H1 (cell line): ENCODE measurements around the gene LDLR. TPM values are rescaled to one million over a fixed set of nuclear protein-coding genes. Genes with fewer than 3 reads are reported as not detected.

ENCODE experiments used
- CTCF ChIA-PET: fragments of 300-600 bp; sonication (Branson Sonifier 250); formaldehyde crosslinking; loops from one replicate; lab custom pipeline; 2021; ENCODE audit not compliant: partially characterized antibody; lab: Charles Lee
- POLR2A ChIA-PET: fragments of 300-600 bp; sonication (Branson Sonifier 250); formaldehyde crosslinking; loops from one replicate; lab custom pipeline; 2021; ENCODE audit warnings: inconsistent platforms; ENCODE audit not compliant: partially characterized antibody; lab: Charles Lee
- DNase-seq, 2 experiments: peaks; one replicate each; pipeline versions ENCODE4 v3.0.0 to v3.0.0-alpha.2; 2010 to 2022; ENCODE audit warnings: low spot score in 2 of 2, low read depth in 1 of 2, mixed read lengths in 1 of 2
- FAIRE-seq: peaks from 2 replicates; lab custom pipeline; 2011; peaks lifted over from hg19 to GRCh38; lab: Jason Lieb, UNC
- H2AFZ ChIP-seq: 2 replicates; pipeline ENCODE4 v1.8.1; 2012; ENCODE audit warnings: low read length, inconsistent platforms
- H2AK5ac ChIP-seq: 2 replicates; pipeline ENCODE4 v1.6.1; 2013; ENCODE audit warnings: low read depth, low read length
- H2BK120ac ChIP-seq: replicated peaks from 2 replicates; pipeline ENCODE3; 2013; ENCODE audit warnings: low read depth, low read length, inconsistent platforms
- H2BK12ac ChIP-seq: 2 replicates; pipeline ENCODE4 v1.6.1; 2013; ENCODE audit warnings: low read depth, low read length
- H2BK15ac ChIP-seq: 2 replicates; pipeline ENCODE4 v1.6.1; 2013; ENCODE audit warnings: low read length
- H2BK20ac ChIP-seq: 2 replicates; pipeline ENCODE4 v1.6.1; 2013; ENCODE audit warnings: low read length
- H2BK5ac ChIP-seq: 2 replicates; pipeline ENCODE4 v1.6.1; 2013; ENCODE audit warnings: low read depth, low read length
- H3K14ac ChIP-seq: 2 replicates; pipeline ENCODE4 v1.6.1; 2013; ENCODE audit warnings: inconsistent platforms; ENCODE audit not compliant: insufficient read length
- H3K18ac ChIP-seq: 2 replicates; pipeline ENCODE4 v1.6.1; 2013; ENCODE audit warnings: low read length; ENCODE audit errors: extremely low read depth
- H3K23ac ChIP-seq: 2 replicates; pipeline ENCODE4 v1.6.1; 2013; ENCODE audit warnings: inconsistent platforms; ENCODE audit not compliant: insufficient read length
- H3K23me2 ChIP-seq: 2 replicates; pipeline ENCODE4 v1.6.1; 2013; ENCODE audit warnings: low read depth, low read length
- H3K27ac ChIP-seq: 2 replicates; pipeline ENCODE4 v1.6.1; 2011; ENCODE audit warnings: low read depth, low read length, inconsistent platforms
- H3K27me3 ChIP-seq, 4 experiments: replicated peaks in 1 of 4; 1 replicate in 1 of 4; 2 replicates in 3 of 4; pipeline versions ENCODE4 v1.6.1 to v1.8.1; 2011 to 2013; ENCODE audit warnings: low read length in 3 of 4, mild to moderate bottlenecking in 3 of 4, inconsistent platforms in 2 of 4, mixed read lengths in 2 of 4, moderate library complexity in 1 of 4; ENCODE audit not compliant: control insufficient read depth in 3 of 4, insufficient read depth in 3 of 4; ENCODE audit errors: extremely low read depth in 1 of 4
- H3K36me3 ChIP-seq, 4 experiments: 2 replicates each; pipeline versions ENCODE4 v1.6.1 to v1.8.1; 2011 to 2013; ENCODE audit warnings: mild to moderate bottlenecking in 4 of 4, low read length in 3 of 4, moderate library complexity in 2 of 4, control low read depth in 1 of 4, inconsistent platforms in 1 of 4; ENCODE audit not compliant: insufficient read depth in 4 of 4, control insufficient read depth in 2 of 4
- H3K4ac ChIP-seq: replicated peaks from 2 replicates; pipeline ENCODE3; 2013; ENCODE audit warnings: low read length, low read depth, mixed read lengths, inconsistent platforms; ENCODE audit not compliant: insufficient read length
- H3K4me1 ChIP-seq, 4 experiments: replicated peaks in 1 of 4; 1 replicate in 1 of 4; 2 replicates in 3 of 4; pipeline versions ENCODE4 v1.6.1 to v1.8.1; 2011 to 2013; ENCODE audit warnings: low read length in 3 of 4, inconsistent platforms in 2 of 4, mixed read lengths in 1 of 4; ENCODE audit not compliant: insufficient read depth in 4 of 4, control insufficient read depth in 3 of 4
- H3K4me2 ChIP-seq, 2 experiments: 2 replicates each; pipeline versions ENCODE4 v1.6.1 to v1.8.1; 2011 to 2013; ENCODE audit warnings: low read depth in 2 of 2, low read length in 2 of 2, control low read depth in 1 of 2, inconsistent platforms in 1 of 2, mild to moderate bottlenecking in 1 of 2; ENCODE audit not compliant: insufficient read depth in 1 of 2
- H3K4me3 ChIP-seq, 4 experiments: fragments of 200-600, 300-600 bp in 1 of 4; sonication (generic), shearing (Covaris generic), sonication (Bioruptor Twin) in 1 of 4; 2 replicates each; pipeline versions ENCODE4 v1.5.1 to v1.8.1; 2011 to 2016; ENCODE audit warnings: low read length in 4 of 4, low read depth in 3 of 4, control low read depth in 2 of 4, inconsistent platforms in 2 of 4, mild to moderate bottlenecking in 2 of 4, mixed read lengths in 1 of 4, moderate library complexity in 1 of 4; ENCODE audit not compliant: insufficient read depth in 2 of 4; ENCODE audit errors: extremely low read depth in 1 of 4
- H3K56ac ChIP-seq: replicated peaks from 2 replicates; pipeline ENCODE3; 2013; ENCODE audit warnings: low read depth, mild to moderate bottlenecking, mixed read lengths, low read length, inconsistent platforms; ENCODE audit not compliant: insufficient read length
- H3K79me1 ChIP-seq: 2 replicates; pipeline ENCODE4 v1.6.1; 2013; ENCODE audit warnings: low read depth, low read length, control low read depth
- H3K79me2 ChIP-seq, 2 experiments: 2 replicates each; pipeline versions ENCODE4 v1.6.1 to v1.8.1; 2012 to 2013; ENCODE audit warnings: low read length in 2 of 2, mild to moderate bottlenecking in 2 of 2, inconsistent platforms in 1 of 2; ENCODE audit not compliant: insufficient read depth in 2 of 2, control insufficient read depth in 1 of 2
- H3K9ac ChIP-seq, 4 experiments: replicated peaks in 1 of 4; 1 replicate in 1 of 4; 2 replicates in 3 of 4; pipeline versions ENCODE4 v1.6.1 to v1.8.1; 2011 to 2013; ENCODE audit warnings: low read depth in 3 of 4, low read length in 3 of 4, control low read depth in 2 of 4, mild to moderate bottlenecking in 2 of 4, moderate library complexity in 2 of 4, inconsistent platforms in 1 of 4; ENCODE audit errors: extremely low read depth in 1 of 4
- H3K9me3 ChIP-seq, 2 experiments: 2 replicates each; pipeline versions ENCODE4 v1.6.1 to v1.8.1; 2012 to 2013; ENCODE audit warnings: mild to moderate bottlenecking in 2 of 2, moderate library complexity in 2 of 2, control low read depth in 1 of 2, inconsistent platforms in 1 of 2, low read depth in 1 of 2, low read length in 1 of 2, mixed read lengths in 1 of 2; ENCODE audit not compliant: insufficient read depth in 2 of 2
- H4K20me1 ChIP-seq, 2 experiments: replicated peaks in 1 of 2; 2 replicates each; pipeline versions ENCODE3 to v1.8.1; 2011 to 2013; ENCODE audit warnings: inconsistent platforms in 2 of 2, low read length in 2 of 2, mild to moderate bottlenecking in 1 of 2; ENCODE audit not compliant: insufficient read depth in 2 of 2, control insufficient read depth in 1 of 2
- H4K5ac ChIP-seq: 2 replicates; pipeline ENCODE4 v1.6.1; 2013; ENCODE audit warnings: low read length, low read depth, mixed read lengths, inconsistent platforms; ENCODE audit not compliant: insufficient read length
- H4K8ac ChIP-seq: 2 replicates; pipeline ENCODE4 v1.8.0; 2013; ENCODE audit warnings: mild to moderate bottlenecking, moderate library complexity, low read length, inconsistent platforms; ENCODE audit not compliant: insufficient read depth; ENCODE audit errors: extremely low read depth
- H4K91ac ChIP-seq: replicated peaks from 2 replicates; pipeline ENCODE3; 2013; ENCODE audit warnings: low read length, mixed read lengths, inconsistent platforms; ENCODE audit not compliant: insufficient read length
- ASH2L ChIP-seq: fragments of 200-600, 300-600 bp; sonication (generic); IDR thresholded peaks from one replicate; pipeline ENCODE4 v1.7.1; 2017; ENCODE audit warnings: low read length
- BCL11A ChIP-seq, 2 experiments: IDR thresholded peaks; one replicate each; pipeline ENCODE4 v1.6.1; 2011; ENCODE audit warnings: low read depth in 2 of 2, low read length in 2 of 2, mild to moderate bottlenecking in 2 of 2
- CEBPB ChIP-seq: IDR thresholded peaks from 2 replicates; pipeline ENCODE4 v1.6.1; 2012; ENCODE audit warnings: low read depth, low read length
- CREB1 ChIP-seq: IDR thresholded peaks from 2 replicates; pipeline ENCODE4 v1.6.1; 2012; ENCODE audit warnings: inconsistent platforms
- CTBP2 ChIP-seq: IDR thresholded peaks from 2 replicates; pipeline ENCODE4 v1.7.0; 2011; ENCODE audit warnings: borderline replicate concordance, mild to moderate bottlenecking, moderate library complexity, mixed read lengths, low read length; ENCODE audit not compliant: insufficient read depth, insufficient read length
- GABPA ChIP-seq: IDR thresholded peaks from 2 replicates; pipeline ENCODE4 v1.6.1; 2011; ENCODE audit warnings: mild to moderate bottlenecking, low read length, moderate library complexity, borderline replicate concordance; ENCODE audit not compliant: insufficient read depth
- HDAC6 ChIP-seq: IDR thresholded peaks from one replicate; pipeline ENCODE4 v1.7.1; 2012; ENCODE audit warnings: low read depth, mild to moderate bottlenecking, inconsistent platforms, low read length, moderate library complexity
- RFX5 ChIP-seq: IDR thresholded peaks from 2 replicates; pipeline ENCODE4 v1.6.1; 2011; ENCODE audit warnings: low read depth, low read length, improper control_type of control experiment, borderline replicate concordance
- SIX5 ChIP-seq: IDR thresholded peaks from 2 replicates; pipeline ENCODE4 v1.6.1; 2011; ENCODE audit warnings: mild to moderate bottlenecking, low read depth, low read length
- TAF1 ChIP-seq: IDR thresholded peaks from 2 replicates; pipeline ENCODE4 v1.6.1; 2011; ENCODE audit warnings: mild to moderate bottlenecking, low read depth, low read length
- TAF7 ChIP-seq: optimal IDR thresholded peaks from 2 replicates; pipeline ENCODE3; 2011; ENCODE audit warnings: low read depth, mild to moderate bottlenecking, inconsistent platforms, low read length, moderate library complexity, borderline replicate concordance
- WGBS, 2 experiments: shearing (Covaris generic) in 1 of 2; methylation state at CpG; one replicate each; pipeline versions ENCODE4 v1.1.6 to v1.1.7; 2013 to 2015; ENCODE audit warnings: low lambda C conversion rate in 2 of 2, mixed read lengths in 2 of 2, inconsistent platforms in 1 of 2, low coverage in 1 of 2, missing lambda C conversion rate in 1 of 2; ENCODE audit not compliant: insufficient replicate concordance in 2 of 2, insufficient coverage in 1 of 2, insufficient read length in 1 of 2; ENCODE audit errors: extremely low coverage in 1 of 2, missing lambda C conversion rate in 1 of 2; 5-methylcytosine and 5-hydroxymethylcytosine counted together
- polyA plus RNA-seq, 7 experiments: library from polyadenylated mRNA; depleted of rRNA in 3 of 7; stranded (reverse) in 5 of 7; unstranded in 2 of 7; fragments of >200 nt in 5 of 7; fragments of 200-250 nt in 2 of 7; gene quantifications; 1 replicate in 5 of 7; 2 replicates in 1 of 7; 4 replicates in 1 of 7; pipeline versions ENCODE4 v1.2.1 to v1.2.3, GENCODE V29; 2011 to 2013; ENCODE audit warnings: missing spikeins in 2 of 7, mixed read lengths in 2 of 7
- total RNA-seq: library from RNA; stranded (reverse); fragmentation: NEBNext Ultra II Directional; extraction: Animal tissue kit (Norgen Biotek cat#: 25700); gene quantifications from 2 replicates; pipeline ENCODE4 v1.2.1, GENCODE V29; 2021
- TF ChIP-seq, protein P1 (sequence below): IDR thresholded peaks from 2 replicates; pipeline ENCODE4 v1.6.1; 2011; ENCODE audit warnings: low read length, improper control_type of control experiment
- TF ChIP-seq, protein P2 (sequence below): IDR thresholded peaks from 2 replicates; pipeline ENCODE4 v1.6.1; 2012; ENCODE audit warnings: inconsistent platforms

The LDLR gene
- total and polyA plus RNA-seq, 2 of the 8 experiments (the other 6 are each of a cell fraction or from before 2014, with no cell fraction given): 70.1 to 118 TPM

DNA sequence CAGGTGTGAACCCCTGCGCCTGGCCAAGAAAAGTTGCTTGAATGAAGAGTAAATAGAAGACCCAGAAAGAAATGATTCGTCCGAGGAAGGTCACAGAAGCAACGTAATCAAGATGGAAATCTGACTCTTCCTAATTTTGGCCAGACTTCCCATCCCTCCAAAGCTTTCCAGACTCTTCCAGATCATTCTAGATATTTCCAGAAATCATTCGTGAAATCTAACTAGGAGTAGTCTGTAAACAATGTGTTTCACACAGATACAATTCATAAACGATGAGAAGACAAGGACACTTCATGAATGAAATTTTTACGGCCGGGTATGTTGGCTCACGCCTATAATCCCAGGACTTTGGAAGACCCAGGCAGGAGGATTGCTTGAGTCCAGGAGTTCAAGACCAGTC lies 9.3 kb upstream of the LDLR start:
- Histone ChIP-seq H2AK5ac (no peak overlapping the region), H3K79me2 (no peaks in the 10 kb centered on the region), H2BK15ac (no peak overlapping the region), H3K56ac (no peak overlapping the region), H3K18ac (no peak overlapping the region), H4K8ac (no peak overlapping the region), H3K79me1 (no peaks in the 10 kb centered on the region), H3K9ac (no peak overlapping the region), H3K27me3 (no peaks in the 10 kb centered on the region), H2BK5ac (no peak overlapping the region), H4K5ac (no peak overlapping the region), H3K4ac (no peak overlapping the region), H3K14ac (no peak overlapping the region), H4K20me1 (no peaks in the 10 kb centered on the region), H2BK120ac (no peak overlapping the region), H3K23me2 (no peaks in the 10 kb centered on the region), H2BK20ac (no peak overlapping the region), H3K36me3 (no peaks in the 10 kb centered on the region), H2BK12ac (no peak overlapping the region), H3K4me1 (no peaks in the 10 kb centered on the region), H3K23ac (no peak overlapping the region), H3K9me3 (no peaks in the 10 kb centered on the region), H4K91ac (no peak overlapping the region), H3K27ac (no peak overlapping the region), H3K4me2 (no peak overlapping the region), H2AFZ (no peak overlapping the region), H3K4me3 (no peak overlapping the region)
- ChIA-PET CTCF (interaction anchor here (0.5 to 0.6 kb wide), 2 partner anchors 18 to 326 kb away, joined by 3 to 4 read pairs; no protein-coding TSS in a partner anchor), POLR2A (interaction anchor here (0.8 to 1.6 kb wide), 2 partner anchors 9 to 13 kb away, joined by 4 to 5 read pairs; partner anchors contain the start of gene LDLR)
- 92% methylated on average over 9 of the region's 9 CpGs; no CpG with 5 or more reads in 1 of the 2 experiments for WGBS, 2 experiments
- FAIRE-seq: no peak
- DNase-seq: no peak
- TF ChIP-seq, protein P1, sequence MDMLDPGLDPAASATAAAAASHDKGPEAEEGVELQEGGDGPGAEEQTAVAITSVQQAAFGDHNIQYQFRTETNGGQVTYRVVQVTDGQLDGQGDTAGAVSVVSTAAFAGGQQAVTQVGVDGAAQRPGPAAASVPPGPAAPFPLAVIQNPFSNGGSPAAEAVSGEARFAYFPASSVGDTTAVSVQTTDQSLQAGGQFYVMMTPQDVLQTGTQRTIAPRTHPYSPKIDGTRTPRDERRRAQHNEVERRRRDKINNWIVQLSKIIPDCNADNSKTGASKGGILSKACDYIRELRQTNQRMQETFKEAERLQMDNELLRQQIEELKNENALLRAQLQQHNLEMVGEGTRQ: no peak
- TF ChIP-seq TAF7: no peak
- no peak for TF ChIP-seq RFX5
- TF ChIP-seq CTBP2: no peak
- TF ChIP-seq, protein P2, sequence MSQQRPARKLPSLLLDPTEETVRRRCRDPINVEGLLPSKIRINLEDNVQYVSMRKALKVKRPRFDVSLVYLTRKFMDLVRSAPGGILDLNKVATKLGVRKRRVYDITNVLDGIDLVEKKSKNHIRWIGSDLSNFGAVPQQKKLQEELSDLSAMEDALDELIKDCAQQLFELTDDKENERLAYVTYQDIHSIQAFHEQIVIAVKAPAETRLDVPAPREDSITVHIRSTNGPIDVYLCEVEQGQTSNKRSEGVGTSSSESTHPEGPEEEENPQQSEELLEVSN: no peak
- no peak for TF ChIP-seq BCL11A (IDR thresholded peaks at IDR 0.05; ENCODE audit: low read depth in 2 of 2, low read length in 2 of 2)
- no peak for TF ChIP-seq GABPA
- TF ChIP-seq HDAC6: no peak
- no peak for TF ChIP-seq TAF1
- TF ChIP-seq CREB1: no peak
- no peak for TF ChIP-seq SIX5
- no peak for TF ChIP-seq CEBPB
- TF ChIP-seq ASH2L: no peak
